ENCODE measurements around the gene DLGAP1. TPM values are rescaled to one million over a fixed set of nuclear protein-coding genes. Genes with fewer than 3 reads are reported as not detected.

Gene DLGAP1
- total and polyA plus RNA-seq, 5 experiments from 2014 or later, result not detected

- DNase-seq, result no peak
- H3K4me3 Mint-ChIP-seq, result no peak overlapping the region
- H3K27me3 Mint-ChIP-seq, result no peaks in the 10 kb centered on the region
- POLR2A ChIA-PET, result no interaction called here
- no peaks in the 10 kb centered on the region for H3K36me3 Mint-ChIP-seq
- H3K4me1 Mint-ChIP-seq, result peaks cover 0 to 10% (median 0%) of the 10 kb centered on the region in 4 donors
- H3K27ac Mint-ChIP-seq, result no peak overlapping the region
- H3K9me3 Mint-ChIP-seq, result no peaks in the 10 kb centered on the region
- no peak for ATAC-seq
Measured at GRCh38 chr18:3508576-3509549, 946.2 kb downstream of the DLGAP1 start.

GRCh38 chr18:3504637-3505036 lies 950.5 kb downstream of the DLGAP1 start:
- DNase-seq, result no peak
- no peak for ATAC-seq
- no peaks in the 10 kb centered on the region for H3K9me3 Mint-ChIP-seq
- H3K27me3 Mint-ChIP-seq, result peaks cover 4 to 17% (median 9%) of the 10 kb centered on the region in 5 donors
- H3K4me3 Mint-ChIP-seq, result no peak overlapping the region
- H3K36me3 Mint-ChIP-seq, result no peaks in the 10 kb centered on the region
- peaks cover 4 to 5% (median 5%) of the 10 kb centered on the region in 4 donors for H3K4me1 Mint-ChIP-seq
- no peak overlapping the region for H3K27ac Mint-ChIP-seq
- POLR2A ChIA-PET, result no interaction called here

GRCh38 chr18:3502650-3503049 lies 952.5 kb downstream of the DLGAP1 start:
- Mint-ChIP-seq H3K4me3 (no peak overlapping the region), H3K27ac (peak overlapping the region in 1 of 10 donors; percentile 13), H3K4me1 (peaks cover 12 to 17% (median 14%) of the 10 kb centered on the region in 4 donors), H3K36me3 (peaks cover 0 to 2% (median 0%) of the 10 kb centered on the region in 3 donors), H3K27me3 (peaks cover 18 to 30% (median 23%) of the 10 kb centered on the region in 5 donors), H3K9me3 (no peaks in the 10 kb centered on the region)
- POLR2A ChIA-PET, result no interaction called here
- no peak for ATAC-seq
- no peak for DNase-seq

GRCh38 chr18:3500016-3500415 lies 955.1 kb downstream of the DLGAP1 start:
- H3K4me1 Mint-ChIP-seq, result peaks cover 12 to 20% (median 14%) of the 10 kb centered on the region in 4 donors
- POLR2A ChIA-PET, result no interaction called here
- no peaks in the 10 kb centered on the region for H3K9me3 Mint-ChIP-seq
- peak overlapping the region in 1 of 10 donors; percentile 10 for H3K27ac Mint-ChIP-seq
- peaks cover 0 to 2% (median 0%) of the 10 kb centered on the region in 3 donors for H3K36me3 Mint-ChIP-seq
- peaks cover 18 to 35% (median 24%) of the 10 kb centered on the region in 5 donors for H3K27me3 Mint-ChIP-seq
- ATAC-seq (no peak), DNase-seq (no peak)
- peak overlapping the region in 3 of 10 donors; percentile 4 to 79 (median 78) for H3K4me3 Mint-ChIP-seq

- H3K27me3 Mint-ChIP-seq, result peaks cover 18 to 35% (median 24%) of the 10 kb centered on the region in 5 donors
- H3K36me3 Mint-ChIP-seq, result peaks cover 0 to 2% (median 0%) of the 10 kb centered on the region in 3 donors
- peak in 2 of 10 donors; percentile 2 to 3 for DNase-seq
Measured at GRCh38 chr18:3499501-3499900, 955.6 kb downstream of the DLGAP1 start.

GRCh38 chr18:3498698-3499471 lies 956.2 kb downstream of the DLGAP1 start:
- DNase-seq (peak in 3 of 10 donors; percentile 7 to 10 (median 9)), ATAC-seq (peak; percentile 59 to 74)
- H3K4me1 Mint-ChIP-seq, result peaks cover 12 to 24% (median 16%) of the 10 kb centered on the region in 4 donors
- peak overlapping the region; percentile 46 to 88 (median 74) for H3K4me3 Mint-ChIP-seq
- peaks cover 0 to 2% (median 0%) of the 10 kb centered on the region in 3 donors for H3K36me3 Mint-ChIP-seq
- no peaks in the 10 kb centered on the region for H3K9me3 Mint-ChIP-seq
- peaks cover 18 to 35% (median 24%) of the 10 kb centered on the region in 5 donors for H3K27me3 Mint-ChIP-seq
- H3K27ac Mint-ChIP-seq, result peak overlapping the region in 1 of 10 donors; percentile 13
- POLR2A ChIA-PET, result no interaction called here

More at GRCh38 chr18:3499501-3499900, 955.6 kb downstream of the DLGAP1 start:
- no peaks in the 10 kb centered on the region for H3K9me3 Mint-ChIP-seq
- peaks cover 12 to 20% (median 14%) of the 10 kb centered on the region in 4 donors for H3K4me1 Mint-ChIP-seq
- POLR2A ChIA-PET, result no interaction called here
- H3K27ac Mint-ChIP-seq, result peak overlapping the region in 1 of 10 donors; percentile 10
- peak overlapping the region; percentile 46 to 88 (median 74) for H3K4me3 Mint-ChIP-seq
- ATAC-seq, result peak; percentile 17 to 45

GRCh38 chr18:3495691-3496430 lies 959.2 kb downstream of the DLGAP1 start:
- no peak for DNase-seq
- H3K9me3 Mint-ChIP-seq, result no peaks in the 10 kb centered on the region
- peaks cover 0 to 2% (median 0%) of the 10 kb centered on the region in 3 donors for H3K36me3 Mint-ChIP-seq
- POLR2A ChIA-PET, result no interaction called here
- peaks cover 12 to 31% (median 20%) of the 10 kb centered on the region in 4 donors for H3K4me1 Mint-ChIP-seq
- H3K27me3 Mint-ChIP-seq, result peaks cover 20 to 37% (median 34%) of the 10 kb centered on the region in 5 donors
- ATAC-seq, result no peak
- no peak overlapping the region for H3K27ac Mint-ChIP-seq
- H3K4me3 Mint-ChIP-seq, result peak overlapping the region in 1 of 10 donors; percentile 28

GRCh38 chr18:3494569-3494968 lies 960.5 kb downstream of the DLGAP1 start:
- ATAC-seq (no peak), DNase-seq (no peak)
- H3K9me3 Mint-ChIP-seq, result no peaks in the 10 kb centered on the region
- peaks cover 0 to 5% (median 2%) of the 10 kb centered on the region in 3 donors for H3K36me3 Mint-ChIP-seq
- no peak overlapping the region for H3K4me3 Mint-ChIP-seq
- H3K4me1 Mint-ChIP-seq, result peaks cover 7 to 25% (median 14%) of the 10 kb centered on the region in 4 donors
- H3K27me3 Mint-ChIP-seq, result peaks cover 13 to 35% (median 24%) of the 10 kb centered on the region in 5 donors
- POLR2A ChIA-PET, result no interaction called here
- H3K27ac Mint-ChIP-seq, result no peak overlapping the region

- no peak for DNase-seq
- H3K4me3 Mint-ChIP-seq, result no peak overlapping the region
- no peak overlapping the region for H3K27ac Mint-ChIP-seq
- POLR2A ChIA-PET, result no interaction called here
- ATAC-seq, result no peak
- no peaks in the 10 kb centered on the region for H3K9me3 Mint-ChIP-seq
- H3K4me1 Mint-ChIP-seq, result peaks cover 4 to 22% (median 11%) of the 10 kb centered on the region in 4 donors
- peaks cover 12 to 32% (median 22%) of the 10 kb centered on the region in 5 donors for H3K27me3 Mint-ChIP-seq
- peaks cover 0 to 5% (median 2%) of the 10 kb centered on the region in 3 donors for H3K36me3 Mint-ChIP-seq
Measured at GRCh38 chr18:3494245-3494526, 960.9 kb downstream of the DLGAP1 start.

GRCh38 chr18:3493501-3494244 lies 961.4 kb downstream of the DLGAP1 start:
- peaks cover 0 to 5% (median 2%) of the 10 kb centered on the region in 3 donors for H3K36me3 Mint-ChIP-seq
- H3K27me3 Mint-ChIP-seq, result peaks cover 11 to 27% (median 21%) of the 10 kb centered on the region in 5 donors
- H3K4me1 Mint-ChIP-seq, result peaks cover 2 to 19% (median 8%) of the 10 kb centered on the region in 4 donors

GRCh38 chr18:3492721-3493120 lies 962.4 kb downstream of the DLGAP1 start:
- H3K9me3 Mint-ChIP-seq, result no peaks in the 10 kb centered on the region
- POLR2A ChIA-PET, result no interaction called here
- no peak overlapping the region for H3K4me3 Mint-ChIP-seq
- H3K27me3 Mint-ChIP-seq, result peaks cover 5 to 18% (median 12%) of the 10 kb centered on the region in 5 donors
- H3K27ac Mint-ChIP-seq, result no peak overlapping the region
- H3K4me1 Mint-ChIP-seq, result peaks cover 0 to 14% (median 6%) of the 10 kb centered on the region in 4 donors
- H3K36me3 Mint-ChIP-seq, result peaks cover 0 to 5% (median 0%) of the 10 kb centered on the region in 3 donors
- no peak for ATAC-seq
- no peak for DNase-seq

More at GRCh38 chr18:3493501-3494244, 961.4 kb downstream of the DLGAP1 start:
- H3K27ac Mint-ChIP-seq, result peak overlapping the region in 2 of 10 donors; percentile 18 to 56
- peak overlapping the region in 2 of 10 donors; percentile 39 to 65 for H3K4me3 Mint-ChIP-seq
- DNase-seq, result no peak
- H3K9me3 Mint-ChIP-seq, result no peaks in the 10 kb centered on the region
- no peak for ATAC-seq
- POLR2A ChIA-PET, result no interaction called here
